SK-N-MC (cell line): ENCODE results near the gene SMARCD1.

Source experiments
- EZH2 ChIP-seq: fragments of 200-600 bp; sonication (generic); IDR thresholded peaks from one replicate; pipeline ENCODE4 v1.6.1; 2017; ENCODE audit warnings: antibody characterized with exemption
- FOXP2 ChIP-seq: optimal IDR thresholded peaks from 2 replicates; pipeline ENCODE3; 2011; ENCODE audit warnings: mild to moderate bottlenecking, moderate library complexity; ENCODE audit not compliant: insufficient read depth; ENCODE audit errors: extremely low read length, control extremely low read depth
- POLR2AphosphoS5 ChIP-seq: IDR thresholded peaks from 2 replicates; pipeline ENCODE4 v1.6.1; 2012; ENCODE audit warnings: mild to moderate bottlenecking, low read depth, low read length, borderline replicate concordance

DNA sequence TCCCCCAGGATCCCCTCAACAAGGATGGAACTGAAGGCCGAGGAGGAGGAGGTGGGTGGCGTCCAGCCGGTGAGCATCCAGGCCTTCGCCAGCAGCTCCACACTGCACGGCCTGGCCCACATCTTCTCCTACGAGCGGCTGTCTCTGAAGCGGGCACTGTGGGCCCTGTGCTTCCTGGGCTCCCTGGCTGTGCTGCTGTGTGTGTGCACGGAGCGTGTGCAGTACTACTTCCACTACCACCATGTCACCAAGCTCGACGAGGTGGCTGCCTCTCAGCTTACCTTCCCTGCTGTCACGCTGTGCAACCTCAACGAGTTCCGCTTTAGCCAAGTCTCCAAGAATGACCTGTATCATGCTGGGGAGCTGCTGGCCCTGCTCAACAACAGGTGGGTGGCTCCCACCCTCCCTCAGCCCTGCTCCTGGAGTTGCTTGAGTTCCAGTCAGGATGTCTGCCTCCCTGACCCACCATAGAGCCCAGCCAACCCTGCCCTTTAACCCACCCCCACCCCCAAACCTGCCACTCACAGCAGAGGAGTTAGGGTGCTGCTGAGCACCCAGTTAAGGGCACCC lies 26.3 kb upstream of the SMARCD1 start:
- no peak for TF ChIP-seq EZH2
- TF ChIP-seq POLR2AphosphoS5, result no peak
- TF ChIP-seq FOXP2, result no peak
